DMS114 treated with DMSO at 0.1 percent for 48 hours (cell line): ENCODE data around the gene SCYL1.

Experiments
- DNase-seq: peaks from one replicate; lab custom pipeline; 2025; ENCODE audit not compliant: unreplicated experiment; lab: John Stamatoyannopoulos, UW

Gene SCYL1

GRCh38 chr11:65579291-65579690 lies 54.4 kb downstream of the SCYL1 start:
- DNase-seq = no peak

GRCh38 chr11:65580031-65580692 lies 55.3 kb downstream of the SCYL1 start:
- DNase-seq = no peak

GRCh38 chr11:65580756-65581155 lies 55.9 kb downstream of the SCYL1 start:
- no peak for DNase-seq

- no peak for DNase-seq
Measured at GRCh38 chr11:65581928-65582327, 57.0 kb downstream of the SCYL1 start.

GRCh38 chr11:65583589-65583988 lies 58.7 kb downstream of the SCYL1 start:
- DNase-seq = no peak

GRCh38 chr11:65584106-65584505 lies 59.2 kb downstream of the SCYL1 start:
- DNase-seq = no peak

- no peak for DNase-seq
Measured at GRCh38 chr11:65584723-65585171, 59.9 kb downstream of the SCYL1 start.

GRCh38 chr11:65585396-65586246 lies 60.7 kb downstream of the SCYL1 start:
- no peak for DNase-seq

- DNase-seq = no peak
Measured at GRCh38 chr11:65586247-65586630, 61.4 kb downstream of the SCYL1 start.

GRCh38 chr11:65586676-65587075 lies 61.8 kb downstream of the SCYL1 start:
- DNase-seq = no peak
